A549 (cell line): ENCODE results near the gene ZNF33A.

Experiments used
- CTCF ChIP-seq: fragments of >200 bp; sonication (Bioruptor Twin); formaldehyde crosslinking; IDR thresholded peaks from 3 replicates; pipeline ENCODE4 v1.5.1; 2016
- EP300 ChIP-seq, 2 experiments: fragments of >200 bp; sonication (Bioruptor Twin); formaldehyde crosslinking; IDR thresholded peaks; 2 replicates in 1 of 2; 3 replicates in 1 of 2; pipeline ENCODE4 v1.6.1; 2016 to 2017
- KDM1A ChIP-seq: fragments of 200-600 bp; sonication (generic); IDR thresholded peaks from 2 replicates; pipeline ENCODE4 v1.6.1; 2016; ENCODE audit warnings: low read depth, mild to moderate bottlenecking
- PHF8 ChIP-seq: fragments of 200-600 bp; sonication (generic); IDR thresholded peaks from 2 replicates; pipeline ENCODE4 v1.6.1; 2016; ENCODE audit warnings: low read depth, mild to moderate bottlenecking, antibody characterized with exemption, moderate library complexity, borderline replicate concordance
- POLR2A ChIP-seq: IDR thresholded peaks from 2 replicates; pipeline ENCODE4 v1.6.1; 2012; ENCODE audit warnings: mild to moderate bottlenecking, low read length
- RFX5 ChIP-seq: fragments of 450-650 bp; IDR thresholded peaks from 2 replicates; pipeline ENCODE4 v1.7.1; 2014; ENCODE audit warnings: antibody characterized with exemption, mild to moderate bottlenecking, moderate library complexity
- TP53 ChIP-seq: fragments of 250-450 bp; sonication (Bioruptor Pico); IDR thresholded peaks from 2 replicates; pipeline ENCODE4 v1.5.0; 2021; ENCODE audit warnings: mild to moderate bottlenecking, moderate library complexity

- TF ChIP-seq CTCF (no peak), POLR2A (no peak), KDM1A (no peak), TP53 (CRISPR knock-in tag) (no peak), PHF8 (no peak), EP300 (IDR thresholded peaks at IDR 0.05) (no peak), RFX5 (no peak)
These were observed 92.4 kb downstream of the ZNF33A start for GRCh38 chr10:38102880-38103279.
